Activated CD8-positive, alpha-beta memory T cell treated with anti-CD3 and anti-CD28 coated beads, Interleukin-2, amount 50 U/mL, for 48 hours (primary cell): ENCODE data around the gene JPH3.
"Not testable (repeated sequence)": the region's sequence is repeated elsewhere in the genome, so short reads cannot be mapped to it uniquely, and the experiment has no call there.

ENCODE experiments used
- DNase-seq: peaks from one replicate; pipeline ENCODE4 v3.0.0-alpha.2; 2020

Gene JPH3

GRCh38 chr16:87575027-87575804 lies 27.1 kb upstream of the JPH3 start:
- DNase-seq: no peak

- DNase-seq: no peak
Observed at GRCh38 chr16:87576171-87576570, 26.1 kb upstream of the JPH3 start.

GRCh38 chr16:87578142-87578930 lies 24.0 kb upstream of the JPH3 start:
- DNase-seq: not testable (repeated sequence)

GRCh38 chr16:87579691-87580090 lies 22.6 kb upstream of the JPH3 start:
- DNase-seq: no peak

- peak; percentile 58 for DNase-seq
Observed at GRCh38 chr16:87580855-87581261, 21.4 kb upstream of the JPH3 start.

GRCh38 chr16:87581857-87582215 lies 20.5 kb upstream of the JPH3 start:
- DNase-seq: no peak

GRCh38 chr16:87582216-87582965 lies 19.9 kb upstream of the JPH3 start:
- DNase-seq: no peak

- DNase-seq: no peak
Observed at GRCh38 chr16:87582966-87583325, 19.4 kb upstream of the JPH3 start.

GRCh38 chr16:87583453-87584131 lies 18.7 kb upstream of the JPH3 start:
- no peak for DNase-seq

- DNase-seq: no peak
Observed at GRCh38 chr16:87584271-87584670, 18.0 kb upstream of the JPH3 start.

GRCh38 chr16:87584975-87585374 lies 17.3 kb upstream of the JPH3 start:
- DNase-seq: no peak

- no peak for DNase-seq
Observed at GRCh38 chr16:87585442-87586200, 16.7 kb upstream of the JPH3 start.

GRCh38 chr16:87586201-87586782 lies 16.0 kb upstream of the JPH3 start:
- no peak for DNase-seq

GRCh38 chr16:87587636-87588035 lies 14.7 kb upstream of the JPH3 start:
- DNase-seq: no peak

- no peak for DNase-seq
Observed at GRCh38 chr16:87592018-87592712, 10.1 kb upstream of the JPH3 start.

GRCh38 chr16:87593710-87594258 lies 8.5 kb upstream of the JPH3 start:
- DNase-seq: no peak

- no peak for DNase-seq
Observed at GRCh38 chr16:87595712-87596111, 6.6 kb upstream of the JPH3 start.

- no peak for DNase-seq
Observed at GRCh38 chr16:87597324-87597830, 4.9 kb upstream of the JPH3 start.

- no peak for DNase-seq
Observed at GRCh38 chr16:87598431-87598830, 3.9 kb upstream of the JPH3 start.

- no peak for DNase-seq
Observed at GRCh38 chr16:87600246-87600645, 2.1 kb upstream of the JPH3 start.
